ENCODE measurements around the gene DEFB129.
A peak's percentile ranks its signal among the peaks of the same experiment; 100 is the strongest.
"Not testable (repeated sequence)": the region's sequence is repeated elsewhere in the genome, so short reads cannot be mapped to it uniquely, and the experiment has no call there.

DEFB129 gene

DNA sequence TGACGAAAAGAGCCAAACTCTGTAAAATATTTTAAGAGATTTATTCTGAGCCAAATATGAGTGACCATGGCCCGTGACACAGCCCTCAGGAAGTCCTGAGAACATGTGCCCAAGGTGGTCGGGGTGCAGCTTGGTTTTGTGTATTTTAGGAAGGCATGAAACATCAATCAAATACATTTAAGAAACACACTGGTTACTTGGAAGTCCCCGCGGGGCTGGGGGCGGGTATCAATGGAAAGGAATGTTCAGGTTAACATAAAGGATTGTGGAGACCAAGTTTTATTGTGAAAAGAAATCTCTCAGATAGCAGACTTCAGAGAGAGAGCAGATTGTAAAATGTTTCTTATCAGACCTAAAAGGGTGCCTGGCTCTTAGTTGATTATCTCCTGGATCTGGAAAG, 26.4 kb downstream of the DEFB129 start:
- not testable (repeated sequence) for DNase-seq (ENCODE audit: low spot score)

DNA sequence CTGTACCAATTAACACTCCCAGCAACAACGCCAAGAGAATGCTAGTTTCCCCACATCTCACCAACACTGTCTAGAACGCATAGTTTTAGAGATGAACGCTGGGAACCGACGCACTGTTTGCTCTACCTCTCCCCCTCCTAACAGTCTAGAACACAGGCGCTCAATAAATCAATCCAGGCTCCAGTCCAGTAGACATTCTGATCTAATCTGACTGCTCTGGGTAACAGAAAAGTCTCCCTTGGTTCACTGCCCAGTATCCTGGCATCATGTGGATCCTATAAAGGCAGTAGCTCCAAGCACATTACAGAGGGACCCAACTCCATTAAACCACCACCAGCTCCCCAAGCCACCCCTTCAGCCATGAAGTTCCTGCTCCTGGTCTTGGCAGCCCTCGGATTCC, 30.4 kb downstream of the DEFB129 start, which contains the start of gene DEFB132:
TSS of gene DEFB132 (plus strand) at position 306 of the 400 bp plus-strand sequence. CDS start at position 361, 55 bp downstream.
- DNase-seq (ENCODE audit: low spot score), result no peak

DNA sequence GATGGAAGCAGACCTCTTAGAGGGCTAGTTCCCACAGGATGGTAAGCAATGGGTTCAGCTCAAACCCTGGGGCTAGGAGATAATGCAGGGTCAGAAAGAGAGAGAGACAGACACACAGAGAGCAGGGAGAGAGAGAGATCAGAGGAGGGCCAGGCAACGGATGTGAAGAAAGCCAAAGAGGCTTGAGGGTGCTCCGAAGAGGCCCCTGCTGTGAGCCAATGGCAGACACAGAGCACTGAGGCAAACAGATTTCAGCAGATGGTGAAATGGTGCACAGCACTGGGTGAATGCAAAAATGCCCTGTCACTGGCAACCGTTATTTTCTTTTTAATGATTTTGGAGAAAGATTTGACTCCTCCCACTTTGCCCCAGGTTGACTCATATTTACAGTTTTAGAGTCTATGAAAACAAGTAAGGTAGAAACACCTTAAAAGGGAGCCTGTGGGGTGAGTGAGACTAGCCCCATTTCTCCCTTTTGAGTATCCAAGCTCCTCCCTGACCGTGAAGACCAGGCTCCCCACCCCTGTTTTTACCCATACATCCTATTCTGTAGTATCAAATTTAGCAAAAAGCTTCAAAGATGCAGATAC, 31.3 kb downstream of the DEFB129 start:
- DNase-seq (ENCODE audit: low spot score), result no peak

DNA sequence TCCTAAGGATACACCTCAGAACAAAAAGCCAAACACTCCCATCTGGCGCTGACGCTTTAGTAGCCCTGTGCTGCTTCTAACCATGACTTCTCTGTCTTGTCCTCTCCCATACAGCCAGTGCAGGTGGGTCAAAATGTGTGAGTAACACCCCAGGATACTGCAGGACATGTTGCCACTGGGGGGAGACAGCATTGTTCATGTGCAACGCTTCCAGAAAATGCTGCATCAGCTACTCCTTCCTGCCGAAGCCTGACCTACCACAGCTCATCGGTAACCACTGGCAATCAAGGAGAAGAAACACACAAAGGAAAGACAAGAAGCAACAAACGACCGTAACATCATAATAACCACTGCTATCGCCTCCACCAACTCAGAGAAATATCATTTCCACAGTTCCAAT, 31.9 kb downstream of the DEFB129 start:
- no peak for DNase-seq (ENCODE audit: low spot score)

DNA sequence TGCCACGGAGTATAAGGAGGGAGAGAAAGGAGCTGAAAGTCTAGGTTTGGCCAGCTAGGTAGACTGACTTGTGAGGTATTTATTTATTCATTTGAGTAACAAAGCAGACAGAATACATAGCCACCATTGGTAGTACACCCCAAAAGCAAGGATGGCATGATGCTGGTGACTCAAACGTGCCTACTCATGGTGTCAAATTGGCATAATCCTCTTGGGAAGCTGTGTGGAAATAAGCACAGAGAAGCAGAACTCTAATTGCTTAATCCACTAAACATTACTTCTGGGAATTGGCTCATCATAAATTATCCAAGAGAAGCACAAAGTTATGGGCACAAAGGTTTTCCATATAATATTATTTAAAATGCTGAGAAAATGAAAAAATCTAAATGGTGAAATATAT, 32.9 kb downstream of the DEFB129 start:
- DNase-seq (ENCODE audit: low spot score), result no peak

DNA sequence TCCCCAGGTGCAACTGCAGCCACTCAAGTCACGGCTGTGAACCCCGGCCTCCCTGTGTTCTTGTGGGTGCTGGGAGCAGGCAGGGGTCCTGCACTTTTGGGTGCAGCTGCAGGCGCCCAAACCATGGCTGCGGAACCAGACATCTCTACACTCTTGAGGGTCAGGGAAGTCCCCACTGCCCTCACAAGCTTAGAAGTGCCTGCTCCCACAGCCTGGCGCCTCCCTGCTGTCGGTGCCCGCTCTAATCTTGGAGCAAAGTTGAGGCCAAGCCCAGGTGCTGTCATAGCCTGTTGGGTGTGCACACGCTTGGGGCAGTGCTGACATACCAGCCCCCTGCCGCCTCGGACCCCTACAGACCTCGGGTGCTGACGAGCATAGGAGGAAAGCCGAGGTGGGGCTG, 36.6 kb downstream of the DEFB129 start:
- DNase-seq (ENCODE audit: low spot score), result no peak

DNA sequence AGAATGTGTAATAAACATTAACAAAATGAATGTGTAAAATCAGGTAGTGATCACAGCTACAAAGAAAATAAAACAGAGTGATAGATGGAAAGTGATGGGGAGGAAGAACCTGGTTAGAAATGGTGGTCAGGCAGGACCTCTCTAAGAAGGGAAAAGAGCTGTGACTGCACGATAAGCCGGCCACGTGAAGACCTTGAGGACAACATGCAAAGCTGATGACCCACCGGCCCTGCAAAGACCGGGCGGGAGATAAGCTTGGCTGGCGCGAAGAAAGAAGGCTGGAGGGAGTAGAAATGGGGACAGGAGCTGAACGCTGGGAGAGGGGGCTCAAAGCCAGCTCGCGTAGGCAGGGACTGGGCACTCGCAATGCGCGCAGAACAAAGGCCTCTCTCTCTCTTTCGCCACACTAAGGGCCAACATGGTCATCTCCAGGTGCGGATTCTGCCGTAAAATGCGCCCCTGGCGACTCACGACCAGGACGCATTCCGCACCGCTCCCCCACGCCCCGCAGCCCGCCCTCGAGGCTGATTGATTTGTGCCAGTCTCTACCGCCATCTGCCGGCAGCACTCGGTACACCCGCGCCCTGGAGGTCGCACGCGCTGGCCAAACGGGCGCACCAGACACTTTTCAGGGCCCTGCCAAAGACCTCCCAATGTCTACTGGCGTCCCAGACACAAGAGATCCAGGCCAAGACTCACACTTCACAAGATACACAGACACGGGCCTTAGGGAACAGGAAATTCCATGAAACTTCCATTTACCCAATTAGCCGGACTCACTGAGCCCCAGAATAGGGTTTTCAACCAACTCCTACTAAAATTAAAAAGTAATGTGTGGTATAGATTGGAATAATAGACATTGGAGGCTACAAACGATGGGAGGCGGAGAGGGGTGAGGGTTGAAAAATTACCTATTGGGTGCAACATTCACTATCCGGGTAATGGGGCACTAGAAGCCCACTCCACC, 39.8 kb downstream of the DEFB129 start:
- peak; percentile 92 for DNase-seq (ENCODE audit: low spot score)

DNA sequence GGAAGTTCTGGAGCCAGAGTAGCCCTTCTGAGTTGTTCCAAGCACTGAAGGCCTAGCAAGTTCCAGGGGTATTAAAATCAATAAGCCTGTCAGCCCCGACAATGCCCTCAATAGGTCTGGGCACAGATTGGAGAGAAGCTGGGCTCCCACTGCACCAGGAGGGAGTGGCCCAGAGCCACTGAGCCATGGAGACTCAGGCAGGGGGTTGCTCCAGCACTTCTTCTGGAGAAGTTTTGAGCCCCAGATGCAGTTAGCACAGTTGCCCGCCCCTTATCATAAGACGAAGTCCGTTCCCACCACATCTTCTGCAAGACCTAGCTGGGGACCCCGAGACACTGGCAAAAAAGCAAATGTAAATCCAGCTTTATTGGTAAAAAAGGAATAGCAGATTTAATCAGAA, 43.5 kb downstream of the DEFB129 start:
- DNase-seq (ENCODE audit: low spot score), result no peak

DNA sequence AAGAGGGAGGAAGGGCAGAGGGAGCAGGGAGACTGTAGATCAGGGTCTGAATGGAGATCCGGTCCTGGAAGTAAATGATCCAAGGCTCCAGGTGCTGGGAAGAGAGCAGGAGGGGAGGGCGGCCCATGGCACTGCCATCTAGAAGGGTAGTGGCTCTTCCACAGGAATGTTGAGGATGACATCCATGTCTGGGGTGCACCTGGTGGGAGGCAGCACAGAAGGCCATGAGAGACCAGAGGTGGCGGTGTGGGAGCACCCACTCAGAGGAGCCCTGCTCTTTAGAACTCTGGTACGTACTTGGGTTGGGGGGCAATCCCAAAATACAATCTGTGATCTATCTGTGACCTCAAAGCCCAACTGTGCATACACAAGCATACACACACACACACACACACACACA, 44.0 kb downstream of the DEFB129 start:
- no peak for DNase-seq (ENCODE audit: low spot score)

DNA sequence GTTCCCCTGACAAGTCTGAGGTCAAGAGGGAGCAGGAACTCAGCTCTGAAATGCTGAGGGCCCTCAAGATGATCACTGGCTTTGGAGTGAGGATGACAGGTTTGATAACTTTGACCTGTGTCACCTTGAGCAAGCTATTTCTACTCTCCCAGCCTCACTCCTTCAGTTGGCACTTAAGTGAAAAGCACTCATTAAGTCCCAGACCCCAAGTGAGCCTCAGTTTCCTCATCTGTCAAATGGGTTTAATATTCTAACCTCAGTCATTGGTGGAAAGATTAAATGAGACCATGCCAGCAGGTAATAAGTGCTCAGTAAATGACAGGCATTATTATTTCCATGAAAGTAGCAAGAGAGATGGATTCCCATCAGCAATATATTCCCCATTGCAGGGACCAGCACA, 44.5 kb downstream of the DEFB129 start:
- no peak for DNase-seq (ENCODE audit: low spot score)

DNA sequence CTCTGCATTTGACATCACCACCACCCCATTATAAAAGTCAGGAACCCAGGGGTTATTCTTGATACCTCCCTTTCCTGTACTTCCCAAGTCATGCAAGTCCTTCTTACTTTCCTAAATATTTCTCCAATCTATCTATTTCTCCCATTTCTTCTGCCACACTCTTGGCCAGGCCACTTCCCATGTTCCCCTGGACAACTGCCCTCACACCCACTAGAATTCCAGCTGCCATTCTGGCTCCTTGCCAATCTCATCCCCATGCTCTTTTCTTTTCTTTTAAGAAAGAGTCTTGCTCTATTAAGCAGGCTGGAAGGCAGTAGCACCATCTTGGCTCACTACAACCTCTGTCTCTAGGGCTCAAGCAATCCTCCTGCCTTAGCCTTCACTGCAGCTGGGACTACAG, 45.7 kb downstream of the DEFB129 start:
- no peak for DNase-seq (ENCODE audit: low spot score)

DNA sequence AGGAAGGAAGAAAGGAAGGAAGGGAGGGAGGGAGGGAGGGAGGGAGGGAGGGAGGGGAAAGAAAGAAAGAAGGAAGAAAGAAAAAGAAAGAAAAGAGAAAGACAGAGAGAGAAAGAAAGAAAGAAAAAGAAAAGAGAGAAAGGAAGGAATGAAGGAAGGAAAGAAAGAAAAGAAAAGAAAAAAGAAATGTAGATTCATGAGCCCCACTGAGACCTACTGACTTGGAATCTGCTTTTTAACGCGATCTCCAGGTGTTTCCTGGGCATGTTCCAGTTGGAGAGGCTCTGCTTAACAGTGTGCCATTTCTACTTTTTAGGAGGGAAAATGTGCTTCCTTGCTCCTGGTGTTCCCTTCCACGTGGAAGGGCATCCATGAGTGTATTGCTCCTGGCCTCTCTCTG, 46.8 kb downstream of the DEFB129 start:
- no peak for DNase-seq (ENCODE audit: low spot score)

DNA sequence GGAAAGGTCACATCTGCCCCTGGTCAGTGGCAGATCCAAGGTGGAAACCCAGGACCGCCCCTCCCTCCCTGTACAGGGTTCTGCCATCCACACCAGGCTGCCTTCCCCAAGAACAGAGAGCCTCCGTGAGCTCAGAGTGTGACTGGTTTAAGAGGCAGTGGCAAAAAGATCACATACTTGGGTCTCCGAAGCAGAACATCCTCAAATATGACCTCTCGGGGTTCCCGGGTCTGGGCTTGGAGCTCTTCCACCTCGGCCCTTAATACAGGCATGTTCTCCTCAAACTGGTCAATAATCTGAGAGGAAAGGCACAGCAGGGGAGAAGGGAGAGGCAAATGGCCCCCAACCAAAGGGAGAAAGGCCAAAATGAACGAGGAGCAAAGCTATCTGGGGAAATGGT, 48.7 kb downstream of the DEFB129 start:
- DNase-seq (ENCODE audit: low spot score), result no peak

DNA sequence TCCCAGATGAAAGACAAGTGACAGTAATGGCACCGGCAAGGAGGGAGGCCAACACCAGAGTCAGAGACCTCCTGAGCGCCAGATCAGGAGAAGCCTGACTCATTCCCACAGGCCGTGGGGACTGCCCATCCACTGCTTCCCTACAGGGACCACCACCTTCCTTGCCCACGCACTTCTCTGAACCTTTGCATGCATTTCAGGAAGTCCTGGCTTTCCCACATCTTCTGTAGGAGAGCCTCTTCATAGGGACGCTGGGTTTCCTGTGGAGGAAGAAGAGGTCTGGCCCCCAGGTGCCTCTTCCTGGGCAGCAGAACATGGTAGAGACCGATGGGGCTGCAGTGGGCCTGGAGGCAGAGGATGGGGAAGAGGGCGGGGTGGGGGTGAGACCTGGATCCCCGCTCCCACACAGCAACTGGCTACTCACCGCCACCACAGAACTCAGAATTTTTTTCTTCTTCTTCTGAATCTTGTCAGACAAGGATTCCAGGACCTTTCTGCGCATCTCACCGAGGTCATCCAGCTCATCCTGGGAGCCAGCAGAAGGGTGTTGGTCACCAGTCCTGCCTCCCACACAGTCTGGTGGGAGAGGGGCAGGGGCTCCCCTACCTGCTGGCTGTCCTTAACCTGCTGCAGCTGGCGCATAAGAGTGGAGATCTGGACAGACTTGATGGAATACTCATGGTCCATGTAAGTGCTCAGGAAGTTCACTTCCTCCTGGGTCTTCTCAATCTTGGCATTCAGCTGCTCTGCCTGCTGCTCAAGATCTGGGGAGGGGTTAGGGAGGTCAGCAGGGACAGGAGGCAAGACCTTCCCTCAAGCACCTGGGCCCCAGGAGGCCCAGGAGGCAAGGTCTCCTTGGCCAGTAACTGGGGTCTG, 49.8 kb downstream of the DEFB129 start:
- no peak for DNase-seq (ENCODE audit: low spot score)

DNA sequence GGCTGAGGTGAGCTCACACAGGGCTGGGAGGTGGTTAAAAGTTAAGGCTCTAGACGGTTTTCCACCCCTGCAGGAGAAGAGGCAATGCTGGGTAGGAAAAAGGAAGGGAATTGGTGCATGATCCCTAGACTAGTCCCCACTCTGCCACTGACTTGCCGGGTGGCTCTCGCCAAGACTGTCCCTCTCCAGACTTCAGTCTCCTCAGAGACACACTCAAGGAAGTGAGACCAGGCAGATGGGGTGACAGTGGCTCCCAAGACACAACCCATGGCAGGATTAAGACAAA, 50.4 kb downstream of the DEFB129 start:
- DNase-seq (ENCODE audit: low spot score), result no peak

DNA sequence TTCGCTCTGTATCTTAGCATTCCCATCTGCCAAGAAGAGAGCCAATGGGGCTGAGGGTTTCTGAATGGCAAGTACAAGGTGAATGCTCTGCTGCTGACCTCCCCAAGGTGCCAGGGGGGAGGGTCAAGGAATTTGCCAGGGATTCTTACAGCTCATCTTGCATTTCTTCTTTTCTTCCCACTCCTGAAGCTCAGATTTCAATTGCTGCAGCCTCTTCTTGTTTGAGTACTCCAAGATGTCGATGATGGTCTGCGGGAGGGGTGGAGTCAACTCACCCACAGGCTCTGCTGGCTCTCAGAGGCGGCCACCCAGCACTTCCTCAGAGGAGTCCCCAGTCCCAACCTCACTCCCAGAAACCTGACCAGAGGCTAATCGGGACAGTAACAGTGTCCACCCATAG, 51.1 kb downstream of the DEFB129 start:
- no peak for DNase-seq (ENCODE audit: low spot score)

DNA sequence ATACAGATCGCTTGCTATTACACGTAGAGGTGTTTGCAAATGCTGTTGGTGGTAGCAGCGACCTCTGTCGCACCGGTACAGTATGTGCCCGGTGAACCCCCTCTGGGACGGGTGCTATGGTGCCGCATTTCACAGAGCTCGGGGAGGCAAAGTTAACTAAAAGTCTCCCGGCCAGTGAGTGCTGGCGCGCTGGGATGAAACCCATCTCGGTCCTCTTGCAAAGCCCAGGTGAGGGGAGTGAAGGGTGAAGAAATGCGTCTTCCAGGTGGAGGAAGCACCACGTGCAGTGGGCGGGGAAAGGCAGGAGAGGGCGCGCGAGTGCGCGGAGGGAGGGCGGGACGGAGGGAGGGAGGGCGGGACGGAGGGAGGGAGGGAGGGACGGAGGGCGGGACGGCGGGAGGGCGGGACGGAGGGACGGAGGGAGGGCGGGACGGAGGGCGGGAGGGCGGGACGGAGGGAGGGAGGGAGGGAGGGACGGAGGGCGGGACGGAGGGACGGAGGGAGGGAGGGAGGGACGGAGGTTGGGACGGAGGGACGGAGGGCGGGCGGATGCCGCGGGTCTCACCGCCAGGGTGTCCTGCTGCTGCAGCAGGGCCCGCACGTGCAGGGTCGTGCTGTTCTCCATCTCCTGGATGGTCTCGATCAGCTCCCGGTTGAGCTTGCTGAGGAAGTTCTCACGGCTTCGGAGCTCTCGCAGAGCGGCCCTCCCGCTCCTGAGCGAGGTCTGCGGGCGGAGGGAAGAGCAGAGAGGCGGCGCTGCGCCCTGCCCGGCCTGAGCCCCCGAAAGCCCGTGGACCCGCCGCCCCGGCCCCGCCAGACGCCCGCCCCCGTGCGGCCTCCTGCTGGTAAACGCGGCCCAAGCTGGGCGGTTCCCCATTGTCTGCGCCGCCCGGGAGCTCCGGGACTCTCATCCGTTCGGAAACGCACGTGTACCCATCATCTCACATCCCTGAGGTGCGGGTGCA, 51.8 kb downstream of the DEFB129 start:
- no peak for DNase-seq (ENCODE audit: low spot score)

All from left forelimb (tissue), 1 donor.